Spleen (tissue), 13 donors: Measurements from ENCODE around the gene MAP2. TPM values are rescaled to one million over a fixed set of nuclear protein-coding genes. Genes with fewer than 3 reads are reported as not detected.

Experiments
- DNase-seq: peaks from one replicate; pipeline ENCODE4 v3.0.0-alpha.2; 2020
- H3K27ac ChIP-seq, 8 donors: fragments of 200-600 bp; sonication (generic) in 7 of 8; 1 replicate in 4 of 8; 2 replicates in 4 of 8; pipeline versions ENCODE4 v1.5.0 to v1.8.0; 2016 to 2021; ENCODE audit warnings: inconsistent platforms in 4 of 8, mild to moderate bottlenecking in 4 of 8, moderate library complexity in 1 of 8
- H3K27me3 ChIP-seq, 7 donors: fragments of 200-600 bp; sonication (generic) in 6 of 7; replicated peaks in 1 of 7; 1 replicate in 4 of 7; 2 replicates in 3 of 7; pipeline versions ENCODE4 v1.5.0 to v1.8.0; 2016 to 2021; ENCODE audit warnings: inconsistent platforms in 3 of 7, mild to moderate bottlenecking in 1 of 7
- H3K36me3 ChIP-seq, 6 donors: fragments of 200-600 bp; sonication (generic) in 5 of 6; 1 replicate in 4 of 6; 2 replicates in 2 of 6; pipeline versions ENCODE4 v1.5.0 to v1.8.0; 2016 to 2021; ENCODE audit warnings: inconsistent platforms in 2 of 6
- H3K4me1 ChIP-seq, 6 donors: fragments of 200-600 bp; sonication (generic) in 5 of 6; 1 replicate in 3 of 6; 2 replicates in 3 of 6; pipeline versions ENCODE4 v1.5.0 to v1.8.0; 2016 to 2021; ENCODE audit warnings: inconsistent platforms in 3 of 6
- H3K4me3 ChIP-seq, 8 donors: fragments of 200-600 bp; sonication (generic) in 7 of 8; 1 replicate in 4 of 8; 2 replicates in 4 of 8; pipeline versions ENCODE4 v1.5.0 to v1.8.0; 2016 to 2021; ENCODE audit warnings: inconsistent platforms in 4 of 8, mild to moderate bottlenecking in 4 of 8, moderate library complexity in 2 of 8
- H3K9me3 ChIP-seq, 8 donors: fragments of 200-600 bp; sonication (generic) in 7 of 8; 1 replicate in 4 of 8; 2 replicates in 4 of 8; pipeline versions ENCODE4 v1.5.0 to v1.8.0; 2016 to 2021; ENCODE audit warnings: inconsistent platforms in 4 of 8
- CTCF ChIP-seq, 11 experiments: fragments of 200-600 bp in 7 of 11; fragments of 450-650 bp in 4 of 11; sonication (generic) in 4 of 11; IDR thresholded peaks in 8 of 11; conservative IDR thresholded peaks in 3 of 11; 1 replicate in 7 of 11; 2 replicates in 4 of 11; pipeline versions ENCODE4 v1.4.0 to v1.8.0; 2016 to 2021; ENCODE audit warnings: antibody characterized with exemption in 11 of 11, inconsistent platforms in 4 of 11, mild to moderate bottlenecking in 1 of 11
- POLR2A ChIP-seq, 3 donors: fragments of 450-650 bp; IDR thresholded peaks; one replicate each; pipeline ENCODE4 v1.5.1; 2017; ENCODE audit warnings: antibody characterized with exemption in 3 of 3, mild to moderate bottlenecking in 1 of 3
- POLR2AphosphoS5 ChIP-seq, 3 donors: sonication (generic); formaldehyde crosslinking; IDR thresholded peaks; one replicate each; pipeline ENCODE4 v1.5.1; 2017; ENCODE audit warnings: antibody characterized with exemption in 3 of 3
- WGBS, 5 donors: extraction: QIAGEN DNeasy Blood & Tissue Kit in 3 of 5; methylation state at CpG; one replicate each; pipeline versions ENCODE4 v1.1.5 to v1.1.7; 2013 to 2018; 5-methylcytosine and 5-hydroxymethylcytosine counted together
- intact Hi-C: fragments of 100-400 bp; cut with DNase I; formaldehyde crosslinking; loops from one replicate; pipeline ENCODE4 v1.15.0; 2023; ENCODE audit warnings: low total_unique reads
- long read RNA-seq, 2 donors: transcript quantifications; one replicate each; lab custom pipeline, GENCODE V29; 2026
- polyA plus RNA-seq, 3 donors: library from polyadenylated mRNA; stranded (reverse); fragments of 200-250 nt; gene quantifications; one replicate each; pipeline ENCODE4 v1.2.1, GENCODE V29; 2013
- total RNA-seq, 7 donors: library from RNA; depleted of rRNA in 3 of 7; stranded (reverse); fragments of >200 nt in 3 of 7; fragmentation: NEBNext Ultra II Directional in 4 of 7; extraction: Animal tissue kit (Norgen Biotek cat#: 25700) in 4 of 7; gene quantifications; one replicate each; pipeline versions ENCODE4 v1.1.0 to v1.2.1, GENCODE V29; 2016 to 2021
- donor health status: healthy with polysubstance abuse.
- donor health status: DM: no; HTN: no; CAD: no; lungs with moderate emphysema.
- donor health status: DM: no; HTN: no; CAD: no.
- donor health status: Bipolar disorder and iron deficiency.
- donor health status: healthy.
- donor health status: DM: no; HTN: no; CAD: no.
- donor health status: DM: yes; HTN: yes; CAD: no.

The MAP2 gene
- total RNA-seq (1 to 10 TPM in 6 of 7 donors, under 1 TPM in 1; 0.97 to 5.0 (median 3.2) TPM), polyA plus RNA-seq (under 1 TPM; 0.38 to 0.74 (median 0.48) TPM)
- long read RNA-seq, donor 1: 0 reads
- long read RNA-seq, donor 2: 0 reads

GRCh38 chr2:209423562-209424198 is at the start of gene MAP2:
TSS of gene MAP2 (plus strand) at chr2:209424047. CDS start at chr2:209653171, 229,124 bp downstream.
- peak; percentile 94 for DNase-seq
- intact Hi-C loops: no loop called here
- Histone ChIP-seq H3K9me3 (no peaks in the 10 kb centered on the region), H3K4me3 (peak within 1 kb of the TSS; percentile 34 to 70 (median 48)), H3K27ac (peak within 1 kb of the TSS in 1 of 8 donors; percentile 37), H3K36me3 (no peaks in the 10 kb centered on the region), H3K4me1 (peaks cover 0 to 28% (median 18%) of the 10 kb centered on the region in 6 donors), H3K27me3 (peaks cover 0 to 36% (median 3%) of the 10 kb centered on the region in 7 donors)
- WGBS, 5 donors: 2 to 6% (median 3%) methylated on average over 19 to 57 of the region's 57 CpGs
- peak in 10 of 11 experiments; percentile 26 to 92 (median 84) for TF ChIP-seq CTCF (IDR thresholded peaks at IDR 0.05 in 8 of 11, conservative IDR thresholded peaks at IDR 0.05 in 3 of 11)
- TF ChIP-seq POLR2AphosphoS5 (IDR thresholded peaks at IDR 0.05): peak; percentile 35 to 67 (median 66)
- no peak for TF ChIP-seq POLR2A (IDR thresholded peaks at IDR 0.05)

- intact Hi-C loops: no loop called here
- WGBS, 5 donors: 78 to 93% (median 82%) methylated on average over 1 of the region's 1 CpG
- TF ChIP-seq POLR2A (IDR thresholded peaks at IDR 0.05) (no peak), CTCF (IDR thresholded peaks at IDR 0.05 in 8 of 11, conservative IDR thresholded peaks at IDR 0.05 in 3 of 11) (no peak), POLR2AphosphoS5 (IDR thresholded peaks at IDR 0.05) (no peak)
Observed at GRCh38 chr2:209376686-209377085, 47.2 kb upstream of the MAP2 start.

GRCh38 chr2:209380293-209380692 is 43.6 kb upstream of the MAP2 start:
- intact Hi-C loops: no loop called here
- Histone ChIP-seq H3K36me3 (no peaks in the 10 kb centered on the region), H3K27me3 (peaks cover 0 to 21% (median 0%) of the 10 kb centered on the region in 7 donors), H3K4me1 (no peaks in the 10 kb centered on the region), H3K4me3 (no peak overlapping the region), H3K9me3 (peaks cover 0 to 46% (median 33%) of the 10 kb centered on the region in 8 donors), H3K27ac (no peak overlapping the region)
- TF ChIP-seq CTCF (IDR thresholded peaks at IDR 0.05 in 8 of 11, conservative IDR thresholded peaks at IDR 0.05 in 3 of 11) (no peak), POLR2AphosphoS5 (IDR thresholded peaks at IDR 0.05) (no peak), POLR2A (IDR thresholded peaks at IDR 0.05) (no peak)
- DNase-seq: no peak
- 20 to 53% (median 25%) methylated on average over 1 of the region's 1 CpG for WGBS, 5 donors

More at GRCh38 chr2:209376686-209377085, 47.2 kb upstream of the MAP2 start:
- no peak for DNase-seq
- Histone ChIP-seq H3K27me3 (no peaks in the 10 kb centered on the region), H3K4me1 (no peaks in the 10 kb centered on the region), H3K36me3 (no peaks in the 10 kb centered on the region), H3K27ac (no peak overlapping the region), H3K4me3 (no peak overlapping the region), H3K9me3 (peaks cover 0 to 72% (median 63%) of the 10 kb centered on the region in 8 donors)

GRCh38 chr2:209381091-209381490 is 42.8 kb upstream of the MAP2 start:
- 20 to 27% (median 25%) methylated on average over 3 of the region's 3 CpGs for WGBS, 5 donors
- H3K4me1 ChIP-seq: no peaks in the 10 kb centered on the region
- no peak overlapping the region for H3K4me3 ChIP-seq
- no peak overlapping the region for H3K27ac ChIP-seq
- peaks cover 0 to 38% (median 25%) of the 10 kb centered on the region in 8 donors for H3K9me3 ChIP-seq
- TF ChIP-seq CTCF (IDR thresholded peaks at IDR 0.05 in 8 of 11, conservative IDR thresholded peaks at IDR 0.05 in 3 of 11) (no peak), POLR2A (IDR thresholded peaks at IDR 0.05) (no peak), POLR2AphosphoS5 (IDR thresholded peaks at IDR 0.05) (no peak)
- DNase-seq: no peak
- intact Hi-C loops: no loop called here
- peaks cover 0 to 29% (median 0%) of the 10 kb centered on the region in 7 donors for H3K27me3 ChIP-seq
- H3K36me3 ChIP-seq: no peaks in the 10 kb centered on the region
